ENCODE results near the gene OSCP1. TPM values are rescaled to one million over a fixed set of nuclear protein-coding genes. Genes with fewer than 3 reads are reported as not detected.
A peak's percentile ranks its signal among the peaks of the same experiment; 100 is the strongest.
"Not testable (repeated sequence)": the region's sequence is repeated elsewhere in the genome, so short reads cannot be mapped to it uniquely, and the experiment has no call there.

Gene OSCP1
- 4.0 and 4.3 TPM in 2 replicates for total RNA-seq

DNA sequence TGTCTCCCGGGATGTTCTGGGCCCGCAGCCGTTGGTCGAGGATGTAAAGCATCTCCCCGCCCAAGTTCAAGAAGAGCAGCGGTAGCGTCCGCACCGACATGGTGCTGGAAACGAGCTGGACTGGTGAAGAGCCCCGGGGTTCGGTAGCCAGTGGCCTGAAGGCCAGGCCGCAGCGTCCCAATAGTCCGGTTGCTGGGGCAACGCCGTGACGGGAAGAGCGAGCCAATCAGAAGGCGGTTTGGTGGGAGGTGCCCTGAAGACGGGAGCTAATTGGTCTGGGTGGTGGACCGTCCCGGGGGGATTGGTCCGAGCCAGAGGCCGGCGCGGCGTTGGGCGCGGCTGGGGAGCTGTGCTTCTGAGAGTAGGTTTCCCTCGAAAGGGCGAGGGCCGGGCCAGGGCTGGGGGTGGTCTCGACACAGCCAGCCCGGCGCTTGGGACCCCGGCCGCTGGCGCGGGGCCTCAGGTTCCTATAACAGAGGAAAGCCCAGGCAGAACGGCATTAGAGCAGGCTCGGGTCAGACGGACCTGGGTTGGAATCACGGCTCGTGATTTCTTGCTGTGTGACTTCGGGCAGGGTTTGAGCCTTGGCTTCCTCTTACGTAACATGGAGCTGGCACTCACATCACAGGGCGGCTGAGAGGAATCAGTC is at the start of gene OSCP1:
Gene OSCP1, minus strand, starts transcription at position 182 of the 649 bp plus-strand sequence. Its CDS starts 82 bp downstream, at position 100.
- H3K4me3 ChIP-seq (ENCODE audit: low read depth, low read length) = peak within 1 kb of the TSS; percentile 79
- DNase-seq (ENCODE audit: low read depth) = peak; percentile 66
- TF ChIP-seq, protein P1, sequence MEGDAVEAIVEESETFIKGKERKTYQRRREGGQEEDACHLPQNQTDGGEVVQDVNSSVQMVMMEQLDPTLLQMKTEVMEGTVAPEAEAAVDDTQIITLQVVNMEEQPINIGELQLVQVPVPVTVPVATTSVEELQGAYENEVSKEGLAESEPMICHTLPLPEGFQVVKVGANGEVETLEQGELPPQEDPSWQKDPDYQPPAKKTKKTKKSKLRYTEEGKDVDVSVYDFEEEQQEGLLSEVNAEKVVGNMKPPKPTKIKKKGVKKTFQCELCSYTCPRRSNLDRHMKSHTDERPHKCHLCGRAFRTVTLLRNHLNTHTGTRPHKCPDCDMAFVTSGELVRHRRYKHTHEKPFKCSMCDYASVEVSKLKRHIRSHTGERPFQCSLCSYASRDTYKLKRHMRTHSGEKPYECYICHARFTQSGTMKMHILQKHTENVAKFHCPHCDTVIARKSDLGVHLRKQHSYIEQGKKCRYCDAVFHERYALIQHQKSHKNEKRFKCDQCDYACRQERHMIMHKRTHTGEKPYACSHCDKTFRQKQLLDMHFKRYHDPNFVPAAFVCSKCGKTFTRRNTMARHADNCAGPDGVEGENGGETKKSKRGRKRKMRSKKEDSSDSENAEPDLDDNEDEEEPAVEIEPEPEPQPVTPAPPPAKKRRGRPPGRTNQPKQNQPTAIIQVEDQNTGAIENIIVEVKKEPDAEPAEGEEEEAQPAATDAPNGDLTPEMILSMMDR (conservative IDR thresholded peaks at IDR 0.05; ENCODE audit: low read depth, low read length) = no peak

GRCh38 chr1:36497207-36497606 is 47.0 kb upstream of the OSCP1 start:
- no peak overlapping the region for H3K4me3 ChIP-seq (ENCODE audit: low read depth, low read length)
- TF ChIP-seq, protein P1 (conservative IDR thresholded peaks at IDR 0.05; ENCODE audit: low read depth, low read length) = no peak
- DNase-seq (ENCODE audit: low read depth) = no peak

DNA sequence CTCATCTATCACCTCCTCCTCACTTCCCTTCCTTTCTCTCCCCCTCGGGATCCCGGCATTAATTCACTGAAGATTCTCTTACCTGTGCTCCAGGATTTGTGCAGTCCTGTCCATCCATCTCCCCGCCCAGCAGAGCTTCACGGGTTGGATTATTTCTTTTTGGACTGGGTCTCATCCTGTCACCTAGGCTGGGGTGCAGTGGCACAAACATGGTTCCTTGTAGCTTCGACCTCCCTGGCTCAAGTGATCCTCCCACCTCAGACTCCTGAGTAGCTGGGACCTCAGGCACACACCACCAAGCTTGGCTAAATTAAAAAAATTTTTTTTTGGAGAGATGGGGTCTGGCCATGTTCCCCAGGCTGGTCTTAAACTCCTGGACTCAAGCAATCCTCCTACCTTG is 44.7 kb upstream of the OSCP1 start:
- TF ChIP-seq, protein P1 (conservative IDR thresholded peaks at IDR 0.05; ENCODE audit: low read depth, low read length) = no peak
- no peak for DNase-seq (ENCODE audit: low read depth)
- H3K4me3 ChIP-seq (ENCODE audit: low read depth, low read length) = no peak overlapping the region

DNA sequence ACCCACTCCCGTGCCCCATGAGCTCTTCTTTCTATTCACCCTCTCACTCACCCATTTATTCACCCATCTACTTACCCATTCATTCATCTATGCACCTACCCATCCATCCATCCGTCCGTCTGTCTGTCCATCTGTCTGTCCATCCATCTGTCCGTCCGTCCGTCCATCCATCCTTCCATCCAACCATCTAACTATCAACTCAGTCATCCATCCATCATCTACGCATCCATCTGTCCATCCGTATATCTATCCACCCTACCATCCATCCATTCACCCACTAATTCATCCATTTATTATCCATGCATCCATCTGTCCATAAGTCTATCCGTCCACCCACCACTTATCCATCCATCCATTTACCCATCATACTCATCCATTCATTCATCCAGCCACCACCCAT is 43.3 kb upstream of the OSCP1 start:
- DNase-seq (ENCODE audit: low read depth) = no peak
- TF ChIP-seq, protein P1 (conservative IDR thresholded peaks at IDR 0.05; ENCODE audit: low read depth, low read length) = no peak
- no peak overlapping the region for H3K4me3 ChIP-seq (ENCODE audit: low read depth, low read length)

DNA sequence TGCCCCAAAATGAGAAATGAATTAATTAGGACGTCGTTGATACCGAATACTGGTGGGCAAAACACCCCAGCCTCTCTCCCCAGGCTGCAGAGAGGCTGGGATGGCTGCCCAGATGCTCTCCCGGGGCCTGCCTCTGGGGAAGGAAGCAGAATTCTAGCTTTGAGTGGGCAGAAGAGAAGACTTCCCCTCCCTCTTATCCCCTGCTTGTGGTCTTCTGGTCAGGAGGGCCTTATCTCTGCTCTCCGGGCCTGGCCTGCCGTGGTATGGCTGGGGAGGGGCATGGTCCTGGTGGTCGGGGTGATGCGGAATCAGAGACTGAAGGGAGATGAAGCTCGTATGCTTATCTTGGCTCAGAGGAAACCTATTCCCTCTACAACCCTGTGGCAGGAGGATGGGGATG is 42.2 kb upstream of the OSCP1 start:
- TF ChIP-seq, protein P1 (conservative IDR thresholded peaks at IDR 0.05; ENCODE audit: low read depth, low read length) = no peak
- DNase-seq (ENCODE audit: low read depth) = no peak
- no peak overlapping the region for H3K4me3 ChIP-seq (ENCODE audit: low read depth, low read length)

DNA sequence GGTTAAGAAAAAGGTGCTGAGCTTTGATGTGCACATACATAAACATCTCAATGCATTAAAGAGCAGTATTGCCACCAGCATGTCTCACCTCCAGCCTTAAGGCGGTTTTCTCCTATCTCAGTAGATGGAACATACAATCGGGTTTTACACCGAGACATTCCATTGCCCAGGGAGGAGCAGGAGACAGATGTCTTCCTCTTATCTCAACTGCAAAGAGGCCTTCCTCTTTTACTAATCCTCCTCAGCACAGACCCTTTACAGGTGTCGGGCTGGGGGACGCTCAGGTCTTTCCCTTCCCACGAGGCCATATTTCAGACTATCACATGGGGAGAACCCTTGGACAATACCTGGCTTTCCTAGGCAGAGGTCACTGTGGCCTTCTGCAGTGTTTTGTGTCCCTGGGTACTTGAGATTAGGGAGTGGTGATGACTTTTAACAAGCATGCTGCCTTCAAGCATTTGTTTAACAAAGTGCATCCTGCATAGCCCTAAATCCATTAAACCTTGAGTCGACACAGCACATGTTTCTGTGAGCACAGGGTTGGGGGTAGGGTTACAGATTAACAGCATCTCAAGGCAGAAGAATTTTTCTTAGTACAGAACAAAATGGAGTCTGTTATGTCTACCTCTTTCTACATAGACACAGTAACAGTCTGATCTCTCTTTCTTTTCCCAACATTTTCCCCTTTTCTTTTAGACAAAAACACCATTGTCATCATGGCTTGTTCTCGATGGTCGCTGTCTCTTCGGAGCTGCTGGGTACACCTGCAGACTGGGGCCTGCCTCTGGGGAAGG is 39.2 kb upstream of the OSCP1 start:
- not testable (repeated sequence) for H3K4me3 ChIP-seq (ENCODE audit: low read depth, low read length); DNase-seq (ENCODE audit: low read depth)

GRCh38 chr1:36487906-36488305 is 37.7 kb upstream of the OSCP1 start:
- no peak for DNase-seq (ENCODE audit: low read depth)
- no peak overlapping the region for H3K4me3 ChIP-seq (ENCODE audit: low read depth, low read length)
- TF ChIP-seq, protein P1 (conservative IDR thresholded peaks at IDR 0.05; ENCODE audit: low read depth, low read length) = no peak

- not testable (repeated sequence) for H3K4me3 ChIP-seq (ENCODE audit: low read depth, low read length)
Measured at GRCh38 chr1:36487336-36487725, 37.1 kb upstream of the OSCP1 start.

More at GRCh38 chr1:36487336-36487725, 37.1 kb upstream of the OSCP1 start:
- not testable (repeated sequence) for DNase-seq (ENCODE audit: low read depth)

Data from epithelial cell of proximal tubule (primary cell).